Lower leg skin (tissue), 4 donors: ENCODE measurements around the gene DUSP8. TPM values are rescaled to one million over a fixed set of nuclear protein-coding genes. Genes with fewer than 3 reads are reported as not detected.
"Not testable (repeated sequence)": the region's sequence is repeated elsewhere in the genome, so short reads cannot be mapped to it uniquely, and the experiment has no call there.

Experiments
- DNase-seq, 2 donors: peaks; one replicate each; pipeline ENCODE4 v3.0.0-alpha.2; 2019; ENCODE audit warnings: low spot score in 2 of 2
- H3K4me3 ChIP-seq: fragments of 200-600 bp; sonication (generic); 2 replicates; pipeline ENCODE4 v1.5.1; 2017; ENCODE audit warnings: mild to moderate bottlenecking, low read depth; ENCODE audit not compliant: poor library complexity, severe bottlenecking
- CTCF ChIP-seq, 3 donors: fragments of 450-650 bp; IDR thresholded peaks; one replicate each; pipeline ENCODE4 v1.5.1; 2016; ENCODE audit warnings: antibody characterized with exemption in 3 of 3, mild to moderate bottlenecking in 3 of 3, moderate library complexity in 2 of 3
- POLR2A ChIP-seq, 2 donors: fragments of 450-650 bp; IDR thresholded peaks; one replicate each; pipeline ENCODE4 v1.6.1; 2016 to 2017; ENCODE audit warnings: antibody characterized with exemption in 2 of 2, mild to moderate bottlenecking in 1 of 2, moderate library complexity in 1 of 2
- WGBS, 2 donors: methylation state at CpG; one replicate each; pipeline ENCODE4 v1.1.5; 2018; 5-methylcytosine and 5-hydroxymethylcytosine counted together
- intact Hi-C: fragments of 100-400 bp; cut with DNase I; formaldehyde crosslinking; loops from one replicate; pipeline ENCODE4 v1.15.0; 2023; ENCODE audit warnings: low total_unique reads
- total RNA-seq, 4 donors: library from RNA; depleted of rRNA; stranded (reverse); fragments of >200 nt; gene quantifications; one replicate each; pipeline ENCODE4 v1.1.0, GENCODE V29; 2016

The DUSP8 gene
- total RNA-seq, 4 donors from 2014 or later, result 4.0 to 11.6 (median 5.9) TPM

GRCh38 chr11:1586699-1587098 lies 14.6 kb upstream of the DUSP8 start:
- intact Hi-C loops, result no loop called here
- H3K4me3 ChIP-seq, result no peak overlapping the region
- WGBS, 2 donors, result 73 to 80% methylated on average over 2 of the region's 2 CpGs
- DNase-seq, result no peak
- no peak for TF ChIP-seq POLR2A (IDR thresholded peaks at IDR 0.05)
- TF ChIP-seq CTCF (IDR thresholded peaks at IDR 0.05), result no peak

GRCh38 chr11:1584661-1585370 lies 12.7 kb upstream of the DUSP8 start, which contains the start of gene KRTAP5-1:
KRTAP5-1 (minus strand) TSS chr11:1585283; CDS start chr11:1585249, 34 bp downstream.
- H3K4me3 ChIP-seq, intact Hi-C loops, DNase-seq: not testable (repeated sequence)
- WGBS, 2 donors, result 40 to 74% methylated on average over 3 to 6 of the region's 9 CpGs

GRCh38 chr11:1582909-1583308 lies 10.8 kb upstream of the DUSP8 start:
- DNase-seq, intact Hi-C loops, H3K4me3 ChIP-seq: not testable (repeated sequence)
- 68 to 72% methylated on average over 2 of the region's 2 CpGs for WGBS, 2 donors

GRCh38 chr11:1581976-1582375 lies 9.9 kb upstream of the DUSP8 start:
- intact Hi-C loops, result no loop called here
- H3K4me3 ChIP-seq, result no peak overlapping the region
- no peak for DNase-seq
- no peak for TF ChIP-seq POLR2A (IDR thresholded peaks at IDR 0.05)
- TF ChIP-seq CTCF (IDR thresholded peaks at IDR 0.05), result no peak
- 87 to 89% methylated on average over 9 of the region's 9 CpGs for WGBS, 2 donors

GRCh38 chr11:1576825-1577224 lies 4.8 kb upstream of the DUSP8 start:
- intact Hi-C loops, result no loop called here
- TF ChIP-seq CTCF (IDR thresholded peaks at IDR 0.05) (no peak), POLR2A (IDR thresholded peaks at IDR 0.05) (no peak)
- DNase-seq, result no peak
- 66 to 67% methylated on average over 6 of the region's 6 CpGs for WGBS, 2 donors
- H3K4me3 ChIP-seq, result no peak overlapping the region

GRCh38 chr11:1575756-1576155 lies 3.7 kb upstream of the DUSP8 start:
- 84 to 86% methylated on average over 16 of the region's 16 CpGs for WGBS, 2 donors
- intact Hi-C loops, H3K4me3 ChIP-seq, DNase-seq: not testable (repeated sequence)

GRCh38 chr11:1574933-1575242 lies 2.8 kb upstream of the DUSP8 start:
- no peak overlapping the region for H3K4me3 ChIP-seq
- TF ChIP-seq POLR2A (IDR thresholded peaks at IDR 0.05) (no peak), CTCF (IDR thresholded peaks at IDR 0.05) (no peak)
- DNase-seq, result no peak
- intact Hi-C loops, result no loop called here
- WGBS, 2 donors, result 12 to 17% methylated on average over 7 of the region's 7 CpGs
